Activated naive CD4-positive, alpha-beta T cell treated with anti-CD3 and anti-CD28 coated beads, Interleukin-2, amount 10 ng/mL, durations not matched to agents 7 days and 5 days (primary cell): ENCODE measurements around the gene DDIT4.
"Not testable (repeated sequence)": the region's sequence is repeated elsewhere in the genome, so short reads cannot be mapped to it uniquely, and the experiment has no call there.

ENCODE experiments used
- CTCF ChIA-PET: fragments of 350-600 bp; sonication (Branson Sonifier 250); formaldehyde crosslinking; loops from one replicate; lab custom pipeline; 2021; ENCODE audit warnings: antibody characterized with exemption; lab: Charles Lee
- DNase-seq: peaks from one replicate; pipeline ENCODE4 v3.0.0-alpha.2; 2020
- H3K27ac Mint-ChIP-seq: one replicate; pipeline ENCODE4 v1.8.0; 2021; ENCODE audit warnings: mild to moderate bottlenecking, moderate library complexity, mixed read lengths
- H3K27me3 Mint-ChIP-seq: one replicate; pipeline ENCODE4 v1.8.0; 2021; ENCODE audit warnings: mild to moderate bottlenecking, mixed read lengths
- H3K36me3 Mint-ChIP-seq: one replicate; pipeline ENCODE4 v1.8.0; 2021; ENCODE audit warnings: mixed read lengths
- H3K4me1 Mint-ChIP-seq: one replicate; pipeline ENCODE4 v1.8.0; 2021; ENCODE audit warnings: mixed read lengths
- H3K4me3 Mint-ChIP-seq: one replicate; pipeline ENCODE4 v1.8.0; 2021; ENCODE audit warnings: mild to moderate bottlenecking, moderate library complexity, mixed read lengths
- H3K9me3 Mint-ChIP-seq: one replicate; pipeline ENCODE4 v1.8.0; 2021; ENCODE audit warnings: mixed read lengths

The DDIT4 gene

GRCh38 chr10:72267381-72267780 lies 6.3 kb upstream of the DDIT4 start:
- Mint-ChIP-seq H3K36me3 (peaks cover 2% of the 10 kb centered on the region), H3K4me1 (peaks cover 52% of the 10 kb centered on the region), H3K4me3 (no peak overlapping the region), H3K27ac (no peak overlapping the region), H3K27me3 (peaks cover 5% of the 10 kb centered on the region), H3K9me3 (no peaks in the 10 kb centered on the region)
- no peak for DNase-seq
- CTCF ChIA-PET = no interaction called here

- no peak overlapping the region for H3K27ac Mint-ChIP-seq
- no peak overlapping the region for H3K4me3 Mint-ChIP-seq
- H3K4me1 Mint-ChIP-seq = peaks cover 52% of the 10 kb centered on the region
- peaks cover 2% of the 10 kb centered on the region for H3K36me3 Mint-ChIP-seq
- H3K9me3 Mint-ChIP-seq = no peaks in the 10 kb centered on the region
- CTCF ChIA-PET = no interaction called here
- H3K27me3 Mint-ChIP-seq = peaks cover 5% of the 10 kb centered on the region
- no peak for DNase-seq
Observed at GRCh38 chr10:72267819-72268399, 5.8 kb upstream of the DDIT4 start.

- H3K27ac Mint-ChIP-seq, CTCF ChIA-PET: not testable (repeated sequence)
- H3K4me1 Mint-ChIP-seq = peaks cover 50% of the 10 kb centered on the region
Observed at GRCh38 chr10:72268475-72269200, 5.1 kb upstream of the DDIT4 start.

GRCh38 chr10:72270607-72271281 lies 3.0 kb upstream of the DDIT4 start:
- Mint-ChIP-seq H3K27me3 (no peaks in the 10 kb centered on the region), H3K36me3 (peaks cover 22% of the 10 kb centered on the region), H3K4me3 (peak overlapping the region; percentile 44), H3K9me3 (no peaks in the 10 kb centered on the region), H3K4me1 (peaks cover 42% of the 10 kb centered on the region), H3K27ac (no peak overlapping the region)
- no peak for DNase-seq
- CTCF ChIA-PET = interaction anchor here (1.2 to 1.3 kb wide), 3 partner anchors 57 to 139 kb away, joined by 3 to 4 read pairs (median 3); no protein-coding TSS in a partner anchor

More at GRCh38 chr10:72268475-72269200, 5.1 kb upstream of the DDIT4 start:
- H3K9me3 Mint-ChIP-seq, H3K4me3 Mint-ChIP-seq, H3K27me3 Mint-ChIP-seq, DNase-seq, H3K36me3 Mint-ChIP-seq: not testable (repeated sequence)

- Mint-ChIP-seq H3K4me1 (peaks cover 55% of the 10 kb centered on the region), H3K27ac (peak overlapping the region; percentile 96), H3K9me3 (no peaks in the 10 kb centered on the region), H3K27me3 (no peaks in the 10 kb centered on the region), H3K36me3 (peaks cover 35% of the 10 kb centered on the region), H3K4me3 (peak overlapping the region; percentile 99)
- peak; percentile 66 for DNase-seq
- CTCF ChIA-PET = interaction anchor here (0.9 to 6.2 kb wide), 11 partner anchors 8 to 194 kb away, joined by 3 to 101 read pairs (median 3); no protein-coding TSS in a partner anchor
Observed at GRCh38 chr10:72272689-72273409, 875 bp upstream of the DDIT4 start.

GRCh38 chr10:72274213-72274729 lies 547 bp downstream of the DDIT4 start:
- H3K4me1 Mint-ChIP-seq = peaks cover 58% of the 10 kb centered on the region
- no peak for DNase-seq

GRCh38 chr10:72274730-72275350 lies 1.1 kb downstream of the DDIT4 start:
- Mint-ChIP-seq H3K4me3 (peak overlapping the region; percentile 99), H3K27me3 (no peaks in the 10 kb centered on the region), H3K36me3 (peaks cover 35% of the 10 kb centered on the region), H3K9me3 (no peaks in the 10 kb centered on the region), H3K27ac (peak overlapping the region; percentile 96), H3K4me1 (peaks cover 59% of the 10 kb centered on the region)
- peak; percentile 88 for DNase-seq
- CTCF ChIA-PET = interaction anchor here (0.8 to 6.2 kb wide), 29 partner anchors 9 to 166 kb away, joined by 3 to 101 read pairs (median 6); no protein-coding TSS in a partner anchor

More at GRCh38 chr10:72274213-72274729, 547 bp downstream of the DDIT4 start:
- Mint-ChIP-seq H3K36me3 (peaks cover 35% of the 10 kb centered on the region), H3K4me3 (peak overlapping the region; percentile 99), H3K27me3 (no peaks in the 10 kb centered on the region), H3K27ac (peak overlapping the region; percentile 96), H3K9me3 (no peaks in the 10 kb centered on the region)
- CTCF ChIA-PET = interaction anchor here (0.9 to 6.2 kb wide), 20 partner anchors 8 to 146 kb away, joined by 3 to 101 read pairs (median 6); no protein-coding TSS in a partner anchor

GRCh38 chr10:72275351-72276012 lies 1.8 kb downstream of the DDIT4 start:
- peak overlapping the region; percentile 99 for H3K4me3 Mint-ChIP-seq
- no peaks in the 10 kb centered on the region for H3K27me3 Mint-ChIP-seq
- peak; percentile 40 for DNase-seq
- H3K27ac Mint-ChIP-seq = peak overlapping the region; percentile 96
- peaks cover 63% of the 10 kb centered on the region for H3K4me1 Mint-ChIP-seq
- H3K36me3 Mint-ChIP-seq = peaks cover 35% of the 10 kb centered on the region
- CTCF ChIA-PET = interaction anchor here (0.8 to 6.2 kb wide), 28 partner anchors 9 to 167 kb away, joined by 3 to 101 read pairs (median 6); no protein-coding TSS in a partner anchor
- H3K9me3 Mint-ChIP-seq = no peaks in the 10 kb centered on the region

GRCh38 chr10:72276013-72276387 lies 2.3 kb downstream of the DDIT4 start:
- DNase-seq = no peak
- no peaks in the 10 kb centered on the region for H3K9me3 Mint-ChIP-seq

GRCh38 chr10:72276421-72277339 lies 3.0 kb downstream of the DDIT4 start:
- Mint-ChIP-seq H3K9me3 (no peaks in the 10 kb centered on the region), H3K27me3 (no peaks in the 10 kb centered on the region), H3K36me3 (peaks cover 33% of the 10 kb centered on the region), H3K4me3 (peak overlapping the region; percentile 99), H3K27ac (peak overlapping the region; percentile 96), H3K4me1 (peaks cover 62% of the 10 kb centered on the region)
- CTCF ChIA-PET = interaction anchor here (1.6 to 6.2 kb wide), 10 partner anchors 16 to 150 kb away, joined by 3 to 101 read pairs (median 14); no protein-coding TSS in a partner anchor
- no peak for DNase-seq

More at GRCh38 chr10:72276013-72276387, 2.3 kb downstream of the DDIT4 start:
- H3K4me1 Mint-ChIP-seq = peaks cover 64% of the 10 kb centered on the region
- CTCF ChIA-PET = interaction anchor here (1.1 to 6.2 kb wide), 14 partner anchors 10 to 150 kb away, joined by 4 to 101 read pairs (median 12); no protein-coding TSS in a partner anchor
- no peaks in the 10 kb centered on the region for H3K27me3 Mint-ChIP-seq
- H3K4me3 Mint-ChIP-seq = peak overlapping the region; percentile 99
- H3K36me3 Mint-ChIP-seq = peaks cover 35% of the 10 kb centered on the region
- peak overlapping the region; percentile 96 for H3K27ac Mint-ChIP-seq

GRCh38 chr10:72277340-72277995 lies 3.7 kb downstream of the DDIT4 start:
- Mint-ChIP-seq H3K27me3 (no peaks in the 10 kb centered on the region), H3K27ac (peak overlapping the region; percentile 96), H3K36me3 (peaks cover 33% of the 10 kb centered on the region), H3K4me1 (peaks cover 57% of the 10 kb centered on the region), H3K9me3 (no peaks in the 10 kb centered on the region), H3K4me3 (peak overlapping the region; percentile 99)
- CTCF ChIA-PET = interaction anchor here (1.6 to 6.2 kb wide), 5 partner anchors 15 to 59 kb away, joined by 3 to 31 read pairs (median 10); no protein-coding TSS in a partner anchor
- no peak for DNase-seq
